Keratinocyte (primary cell): ENCODE results near the gene CFAP206. TPM values are rescaled to one million over a fixed set of nuclear protein-coding genes. Genes with fewer than 3 reads are reported as not detected.

Experiments
- DNase-seq: peaks from one replicate; pipeline ENCODE4 v3.0.0-alpha.2; 2011; ENCODE audit warnings: low read depth, missing footprints, low spot score
- FAIRE-seq: peaks from 2 replicates; lab custom pipeline; 2011; peaks lifted over from hg19 to GRCh38; lab: Jason Lieb, UNC
- H2AFZ ChIP-seq: 2 replicates; pipeline ENCODE4 v1.6.0; 2012; ENCODE audit warnings: low read length, control low read depth, inconsistent platforms; ENCODE audit not compliant: control insufficient read depth
- H3K27ac ChIP-seq: 2 replicates; pipeline ENCODE4 v1.5.1; 2011; ENCODE audit warnings: low read length; ENCODE audit not compliant: control insufficient read depth, insufficient read depth
- H3K27me3 ChIP-seq: 3 replicates; pipeline ENCODE4 v1.6.0; 2011; ENCODE audit warnings: low read length; ENCODE audit not compliant: control insufficient read depth, insufficient read depth; ENCODE audit errors: extremely low read depth
- H3K36me3 ChIP-seq, 2 experiments: 2 replicates in 1 of 2; 3 replicates in 1 of 2; pipeline ENCODE4 v1.5.1; 2011; ENCODE audit warnings: low read length in 2 of 2, mild to moderate bottlenecking in 1 of 2; ENCODE audit not compliant: control insufficient read depth in 2 of 2, insufficient read depth in 2 of 2; ENCODE audit errors: extremely low read depth in 1 of 2
- H3K4me1 ChIP-seq: 3 replicates; pipeline ENCODE4 v1.5.1; 2011; ENCODE audit warnings: low read length; ENCODE audit not compliant: control insufficient read depth, insufficient read depth; ENCODE audit errors: extremely low read depth
- H3K4me2 ChIP-seq: 3 replicates; pipeline ENCODE4 v1.6.0; 2011; ENCODE audit warnings: low read depth, low read length; ENCODE audit not compliant: control insufficient read depth, insufficient read depth; ENCODE audit errors: extremely low read depth
- H3K4me3 ChIP-seq, 3 experiments: fragments of 200-600 bp in 1 of 3; sonication (generic) in 1 of 3; 2 replicates in 2 of 3; 3 replicates in 1 of 3; pipeline ENCODE4 v1.5.1; 2011 to 2016; ENCODE audit warnings: low read length in 3 of 3, mild to moderate bottlenecking in 3 of 3, control low read depth in 2 of 3, inconsistent platforms in 1 of 3, low read depth in 1 of 3, mixed read lengths in 1 of 3, mixed run types in 1 of 3, moderate library complexity in 1 of 3; ENCODE audit not compliant: control insufficient read depth in 2 of 3, insufficient read depth in 2 of 3; ENCODE audit errors: extremely low read depth in 1 of 3
- H3K79me2 ChIP-seq: 2 replicates; pipeline ENCODE4 v1.6.0; 2012; ENCODE audit warnings: low read length; ENCODE audit not compliant: control insufficient read depth, insufficient read depth
- H3K9ac ChIP-seq: 3 replicates; pipeline ENCODE4 v1.6.0; 2011; ENCODE audit warnings: low read length; ENCODE audit not compliant: control insufficient read depth, insufficient read depth; ENCODE audit errors: extremely low read depth
- H3K9me1 ChIP-seq: 3 replicates; pipeline ENCODE4 v1.6.0; 2011; ENCODE audit warnings: low read length; ENCODE audit not compliant: control insufficient read depth, insufficient read depth; ENCODE audit errors: extremely low read depth
- H3K9me3 ChIP-seq: 2 replicates; pipeline ENCODE4 v1.5.1; 2012; ENCODE audit warnings: low read depth, low read length; ENCODE audit not compliant: control insufficient read depth
- H4K20me1 ChIP-seq: 3 replicates; pipeline ENCODE4 v1.6.0; 2011; ENCODE audit warnings: low read length; ENCODE audit not compliant: control insufficient read depth, insufficient read depth; ENCODE audit errors: extremely low read depth
- CTCF ChIP-seq, 3 experiments: IDR thresholded peaks in 1 of 3; conservative IDR thresholded peaks in 1 of 3; optimal IDR thresholded peaks in 1 of 3; 2 replicates in 2 of 3; 3 replicates in 1 of 3; pipeline versions ENCODE3 to v1.5.1; 2011; ENCODE audit warnings: low read length in 3 of 3, mild to moderate bottlenecking in 3 of 3, moderate library complexity in 2 of 3, control low read depth in 1 of 3, inconsistent platforms in 1 of 3; ENCODE audit not compliant: insufficient read depth in 2 of 3; ENCODE audit errors: extremely low read depth in 1 of 3
- EZH2 ChIP-seq: IDR thresholded peaks from one replicate; pipeline ENCODE4 v1.6.1; 2012; ENCODE audit warnings: inconsistent platforms, mild to moderate bottlenecking, low read length, moderate library complexity
- dilution Hi-C: fragments of 300-500 bp; cut with MboI; formaldehyde crosslinking; loops from one replicate; pipeline ENCODE4 v1.7.0; 2020; ENCODE audit warnings: low sequenced_read_pairs; ENCODE audit not compliant: extremely low pct_ligation_motif_present
- polyA plus RNA-seq, 5 experiments: library from polyadenylated mRNA; depleted of rRNA in 3 of 5; stranded (reverse) in 3 of 5; stranded (forward) in 1 of 5; unstranded in 1 of 5; fragments of >200 nt; gene quantifications; 1 replicate in 1 of 5; 2 replicates in 3 of 5; 3 replicates in 1 of 5; pipeline versions ENCODE4 v1.2.1 to v1.2.3, GENCODE V29; 2011 to 2012; ENCODE audit warnings: missing spikeins in 2 of 5, low read depth in 1 of 5, low replicate concordance in 1 of 5

CFAP206 gene
- polyA plus RNA-seq, 1 donor (not counting 4 experiments of a cell fraction or from before 2014, with no cell fraction given): 0.18 TPM

- Histone ChIP-seq H3K27ac (no peak overlapping the region), H3K36me3 (no peaks in the 10 kb centered on the region), H2AFZ (no peak overlapping the region), H3K27me3 (no peaks in the 10 kb centered on the region), H3K4me1 (no peaks in the 10 kb centered on the region), H3K4me3 (no peak overlapping the region), H3K79me2 (no peaks in the 10 kb centered on the region), H3K9ac (no peak overlapping the region), H3K9me3 (no peaks in the 10 kb centered on the region), H3K9me1 (no peaks in the 10 kb centered on the region), H3K4me2 (no peak overlapping the region), H4K20me1 (no peaks in the 10 kb centered on the region)
- no peak for TF ChIP-seq EZH2
- no peak for TF ChIP-seq CTCF (optimal IDR thresholded peaks at IDR 0.05 in 1 of 3, IDR thresholded peaks at IDR 0.05 in 1 of 3, conservative IDR thresholded peaks at IDR 0.05 in 1 of 3; ENCODE audit: extremely low read depth in 1 of 3, insufficient read depth in 2 of 3, low read length in 3 of 3)
- DNase-seq (no peak), FAIRE-seq (no peak)
- dilution Hi-C loops: no loop called here
These were observed 11.0 kb upstream of the CFAP206 start for GRCh38 chr6:87396595-87397392.

GRCh38 chr6:87397656-87398055, 10.1 kb upstream of the CFAP206 start:
- H3K79me2 ChIP-seq: no peaks in the 10 kb centered on the region
- H3K9ac ChIP-seq: no peak overlapping the region
- H3K27ac ChIP-seq: no peak overlapping the region
- FAIRE-seq: no peak
- H2AFZ ChIP-seq: no peak overlapping the region
- H3K4me2 ChIP-seq: no peak overlapping the region
- no peaks in the 10 kb centered on the region for H3K9me1 ChIP-seq
- no peaks in the 10 kb centered on the region for H3K4me1 ChIP-seq
- TF ChIP-seq EZH2 (no peak), CTCF (optimal IDR thresholded peaks at IDR 0.05 in 1 of 3, IDR thresholded peaks at IDR 0.05 in 1 of 3, conservative IDR thresholded peaks at IDR 0.05 in 1 of 3; ENCODE audit: extremely low read depth in 1 of 3, insufficient read depth in 2 of 3, low read length in 3 of 3) (no peak)
- H3K4me3 ChIP-seq: no peak overlapping the region
- dilution Hi-C loops: no loop called here
- no peaks in the 10 kb centered on the region for H4K20me1 ChIP-seq
- no peaks in the 10 kb centered on the region for H3K9me3 ChIP-seq
- no peaks in the 10 kb centered on the region for H3K27me3 ChIP-seq
- no peaks in the 10 kb centered on the region for H3K36me3 ChIP-seq
- DNase-seq: no peak
